ENCODE results near the gene TPH2.

The TPH2 gene

GRCh38 chr12:71938728-71939385 lies at the start of gene TPH2:
Gene TPH2, plus strand, starts transcription at chr12:71938845. Its CDS starts 142 bp downstream, at chr12:71938987.
- DNase-seq: no peak

- no peak for DNase-seq
These were observed 48.2 kb upstream of the TPH2 start for GRCh38 chr12:71890475-71890874.

GRCh38 chr12:71892059-71892458 lies 46.6 kb upstream of the TPH2 start:
- no peak for DNase-seq

- DNase-seq: no peak
These were observed 42.3 kb upstream of the TPH2 start for GRCh38 chr12:71896205-71896882.

- no peak for DNase-seq
These were observed 38.6 kb upstream of the TPH2 start for GRCh38 chr12:71900091-71900490.

GRCh38 chr12:71904629-71905028 lies 34.0 kb upstream of the TPH2 start:
- no peak for DNase-seq

- no peak for DNase-seq
These were observed 3.1 kb upstream of the TPH2 start for GRCh38 chr12:71935594-71935993.

- DNase-seq: no peak
These were observed 1.4 kb downstream of the TPH2 start for GRCh38 chr12:71940068-71940467.

GRCh38 chr12:71941174-71941573 lies 2.5 kb downstream of the TPH2 start:
- no peak for DNase-seq

GRCh38 chr12:71942259-71942658 lies 3.6 kb downstream of the TPH2 start:
- DNase-seq: no peak

- no peak for DNase-seq
These were observed 4.1 kb downstream of the TPH2 start for GRCh38 chr12:71942703-71943102.

GRCh38 chr12:71945121-71945520 lies 6.5 kb downstream of the TPH2 start:
- no peak for DNase-seq

GRCh38 chr12:71945883-71946282 lies 7.2 kb downstream of the TPH2 start:
- no peak for DNase-seq

GRCh38 chr12:71947645-71948105 lies 9.0 kb downstream of the TPH2 start:
- DNase-seq: peak; percentile 91

- DNase-seq: no peak
These were observed 9.7 kb downstream of the TPH2 start for GRCh38 chr12:71948390-71948789.

GRCh38 chr12:71949646-71950045 lies 11.0 kb downstream of the TPH2 start:
- DNase-seq: no peak

- no peak for DNase-seq
These were observed 11.8 kb downstream of the TPH2 start for GRCh38 chr12:71950404-71950803.

- no peak for DNase-seq
These were observed 12.2 kb downstream of the TPH2 start for GRCh38 chr12:71950819-71951218.

GRCh38 chr12:71954083-71954778 lies 15.6 kb downstream of the TPH2 start:
- DNase-seq: no peak

- DNase-seq: no peak
These were observed 16.2 kb downstream of the TPH2 start for GRCh38 chr12:71954861-71955260.

GRCh38 chr12:71955970-71956369 lies 17.3 kb downstream of the TPH2 start:
- no peak for DNase-seq

GRCh38 chr12:71958056-71958455 lies 19.4 kb downstream of the TPH2 start:
- no peak for DNase-seq

GRCh38 chr12:71958457-71958856 lies 19.8 kb downstream of the TPH2 start:
- no peak for DNase-seq

GRCh38 chr12:71958993-71959578 lies 20.4 kb downstream of the TPH2 start:
- DNase-seq: no peak

All from NCI-H1092 (cell line).